Peyer's patch (tissue), 4 donors: ENCODE results near the gene PLEKHG2. TPM values are rescaled to one million over a fixed set of nuclear protein-coding genes. Genes with fewer than 3 reads are reported as not detected.

ENCODE experiments used
- DNase-seq, 3 donors: peaks; one replicate each; pipeline ENCODE4 v3.0.0-alpha.2; 2017 to 2019
- H3K27ac ChIP-seq, 4 donors: fragments of 200-600 bp; sonication (generic); one replicate each; pipeline ENCODE4 v1.5.1; 2016 to 2019
- H3K27me3 ChIP-seq, 2 donors: fragments of 200-600 bp; sonication (generic); one replicate each; pipeline ENCODE4 v1.5.1; 2019
- H3K36me3 ChIP-seq, 3 donors: fragments of 200-600 bp; sonication (generic); one replicate each; pipeline ENCODE4 v1.5.1; 2016 to 2019
- H3K4me1 ChIP-seq, 4 donors: fragments of 200-600 bp; sonication (generic); one replicate each; pipeline ENCODE4 v1.5.1; 2016 to 2019
- H3K4me3 ChIP-seq, 4 donors: fragments of 200-600 bp; sonication (generic); 1 replicate in 3 of 4; 2 replicates in 1 of 4; pipeline ENCODE4 v1.5.1; 2016 to 2019; ENCODE audit warnings: mild to moderate bottlenecking in 1 of 4
- H3K9me3 ChIP-seq, 4 donors: fragments of 200-600 bp; sonication (generic); one replicate each; pipeline ENCODE4 v1.5.1; 2016 to 2019; ENCODE audit warnings: mild to moderate bottlenecking in 1 of 4
- CTCF ChIP-seq, 6 experiments: fragments of 450-650 bp in 4 of 6; fragments of 200-600 bp in 2 of 6; sonication (generic) in 1 of 6; IDR thresholded peaks; one replicate each; pipeline ENCODE4 v1.5.1; 2017 to 2019; ENCODE audit warnings: antibody characterized with exemption in 6 of 6, mild to moderate bottlenecking in 3 of 6, moderate library complexity in 1 of 6
- POLR2A ChIP-seq, 2 donors: fragments of 450-650 bp; IDR thresholded peaks; one replicate each; pipeline ENCODE4 v1.5.1; 2017; ENCODE audit warnings: antibody characterized with exemption in 2 of 2, mild to moderate bottlenecking in 2 of 2, moderate library complexity in 2 of 2
- total RNA-seq, 4 donors: library from RNA; depleted of rRNA; stranded (reverse); fragments of >200 nt; gene quantifications; one replicate each; pipeline ENCODE4 v1.1.0, GENCODE V29; 2016

Gene PLEKHG2
- total RNA-seq, 4 donors from 2014 or later, result 7.7 to 42.1 (median 16.1) TPM

- Histone ChIP-seq H3K27ac (peak overlapping the region; percentile 98 to 100 (median 100)), H3K4me3 (peak overlapping the region; percentile 78 to 96 (median 92)), H3K4me1 (peaks cover 0 to 43% (median 23%) of the 10 kb centered on the region in 4 donors), H3K27me3 (no peaks in the 10 kb centered on the region), H3K9me3 (no peaks in the 10 kb centered on the region), H3K36me3 (peaks cover 0 to 20% (median 4%) of the 10 kb centered on the region in 3 donors)
- TF ChIP-seq POLR2A (IDR thresholded peaks at IDR 0.05) (peak; percentile 52 to 71), CTCF (IDR thresholded peaks at IDR 0.05) (peak in 1 of 6 experiments; percentile 17)
- peak; percentile 77 to 92 (median 86) for DNase-seq
Measured at GRCh38 chr19:39410017-39410830, 2.2 kb upstream of the PLEKHG2 start.

DNA sequence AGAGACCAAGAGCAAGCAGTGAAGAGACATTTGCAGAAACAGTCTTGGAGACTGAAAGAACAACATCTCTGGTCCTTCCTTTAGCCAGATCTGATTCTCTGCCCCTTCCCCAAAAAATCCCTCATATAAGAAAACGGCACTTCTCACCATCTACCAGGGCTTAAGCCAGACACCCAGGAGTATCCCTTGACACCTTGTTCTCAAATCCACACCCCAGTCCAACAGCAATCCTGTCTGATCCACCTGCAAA is 1.7 kb upstream of the PLEKHG2 start:
- Histone ChIP-seq H3K4me3 (peak overlapping the region; percentile 78 to 96 (median 92)), H3K9me3 (no peaks in the 10 kb centered on the region), H3K36me3 (peaks cover 0 to 20% (median 4%) of the 10 kb centered on the region in 3 donors), H3K4me1 (peaks cover 0 to 42% (median 17%) of the 10 kb centered on the region in 4 donors), H3K27me3 (no peaks in the 10 kb centered on the region), H3K27ac (peak overlapping the region; percentile 98 to 100 (median 100))
- no peak for TF ChIP-seq POLR2A (IDR thresholded peaks at IDR 0.05)
- TF ChIP-seq CTCF (IDR thresholded peaks at IDR 0.05), result no peak
- DNase-seq, result no peak

DNA sequence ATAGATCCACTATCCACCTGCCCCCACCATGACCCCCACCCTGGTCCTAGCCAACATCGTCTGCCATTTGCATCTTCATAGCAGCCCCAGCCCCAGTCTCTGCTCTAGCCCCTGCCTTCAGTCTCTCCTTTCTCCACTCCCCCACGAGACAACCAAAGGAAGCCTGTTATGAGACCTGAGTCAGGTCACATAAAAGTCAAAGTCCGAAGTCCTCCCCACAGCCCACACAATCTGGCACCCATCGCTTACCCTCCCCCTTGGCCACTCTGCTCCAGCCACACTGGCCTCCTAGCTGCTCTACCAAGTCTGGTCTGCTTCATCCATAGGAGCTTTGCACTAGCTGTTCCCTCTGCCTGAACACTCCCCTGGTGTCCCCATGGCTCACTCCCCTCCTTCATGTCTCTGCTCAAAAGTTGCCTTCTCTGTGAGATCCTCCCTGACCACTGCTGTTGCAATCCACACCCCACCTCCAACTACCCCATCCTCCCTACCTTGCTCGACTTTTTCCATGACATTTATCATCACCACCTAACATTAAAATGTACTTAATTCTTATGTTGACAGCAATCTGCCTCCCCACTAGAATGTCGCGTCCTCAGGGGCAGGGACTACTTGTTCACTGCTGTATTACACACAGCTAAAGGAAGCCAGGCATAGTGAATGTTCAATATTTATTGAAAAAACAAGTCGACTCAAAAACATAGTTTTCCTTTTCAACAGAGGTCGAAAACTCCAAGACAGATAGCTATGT is 1.2 kb upstream of the PLEKHG2 start:
- no peaks in the 10 kb centered on the region for H3K9me3 ChIP-seq
- H3K27ac ChIP-seq, result peak overlapping the region; percentile 98 to 100 (median 100)
- TF ChIP-seq CTCF (IDR thresholded peaks at IDR 0.05), result peak in 3 of 6 experiments; percentile 3 to 28 (median 7)
- peak; percentile 88 to 91 for TF ChIP-seq POLR2A (IDR thresholded peaks at IDR 0.05)
- H3K27me3 ChIP-seq, result no peaks in the 10 kb centered on the region
- peak overlapping the region; percentile 78 to 96 (median 92) for H3K4me3 ChIP-seq
- DNase-seq, result peak; percentile 50 to 88 (median 85)
- H3K4me1 ChIP-seq, result peaks cover 0 to 44% (median 14%) of the 10 kb centered on the region in 4 donors
- H3K36me3 ChIP-seq, result peaks cover 0 to 20% (median 4%) of the 10 kb centered on the region in 3 donors

DNA sequence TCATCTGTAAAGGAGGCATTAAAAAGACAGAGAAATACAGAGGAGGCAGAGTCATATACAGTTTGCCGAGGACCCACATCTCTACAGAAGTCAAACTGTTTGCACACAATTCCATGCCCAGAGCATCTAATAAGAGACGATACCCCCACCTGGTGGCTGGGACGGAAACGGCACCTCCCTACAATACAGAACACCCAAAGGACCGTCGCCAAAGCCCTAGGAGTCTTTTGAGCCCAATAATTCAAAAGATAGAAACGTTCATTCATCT is 703 bp upstream of the PLEKHG2 start:
- Histone ChIP-seq H3K36me3 (peaks cover 0 to 20% (median 4%) of the 10 kb centered on the region in 3 donors), H3K4me1 (peaks cover 0 to 47% (median 14%) of the 10 kb centered on the region in 4 donors), H3K27ac (peak overlapping the region; percentile 98 to 100 (median 100)), H3K4me3 (peak overlapping the region; percentile 62 to 96 (median 84)), H3K9me3 (no peaks in the 10 kb centered on the region), H3K27me3 (no peaks in the 10 kb centered on the region)
- DNase-seq, result peak; percentile 90 to 98 (median 96)
- TF ChIP-seq POLR2A (IDR thresholded peaks at IDR 0.05) (no peak), CTCF (IDR thresholded peaks at IDR 0.05) (peak; percentile 87 to 100 (median 98))

DNA sequence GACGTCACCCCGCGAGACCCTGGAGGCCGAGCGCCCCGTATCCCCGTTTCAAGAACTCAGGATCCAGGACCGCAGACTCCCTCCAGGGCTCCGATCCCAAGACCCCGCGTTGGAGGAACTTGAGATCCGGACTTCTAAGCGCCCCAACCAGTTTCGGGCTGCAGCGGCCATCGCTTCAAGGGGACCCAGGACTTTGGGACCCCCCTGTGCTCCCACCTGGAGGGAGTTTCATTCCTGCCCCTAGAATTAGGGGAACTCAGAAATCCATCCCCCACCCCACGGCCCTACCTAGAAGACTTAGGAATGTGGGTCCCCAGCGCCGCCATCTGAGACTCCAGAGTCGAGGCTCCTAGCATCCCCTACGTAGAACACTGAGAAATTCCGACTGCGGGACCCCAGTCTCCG is 400 bp downstream of the PLEKHG2 start:
- DNase-seq, result peak in 1 of 3 donors; percentile 47
- H3K4me3 ChIP-seq, result peak overlapping the region; percentile 62 to 91 (median 75)
- no peaks in the 10 kb centered on the region for H3K9me3 ChIP-seq
- H3K4me1 ChIP-seq, result peaks cover 0 to 47% (median 14%) of the 10 kb centered on the region in 4 donors
- H3K27me3 ChIP-seq, result no peaks in the 10 kb centered on the region
- TF ChIP-seq POLR2A (IDR thresholded peaks at IDR 0.05) (no peak), CTCF (IDR thresholded peaks at IDR 0.05) (no peak)
- H3K36me3 ChIP-seq, result peaks cover 0 to 13% (median under 1%) of the 10 kb centered on the region in 3 donors
- H3K27ac ChIP-seq, result peak overlapping the region; percentile 87 to 100 (median 100)
